GM19239 (cell line): ENCODE measurements around the gene DNAJB5.

ENCODE experiments used
- DNase-seq: peaks from one replicate; pipeline ENCODE4 v3.0.0; 2011; ENCODE audit warnings: low spot score; ENCODE audit not compliant: insufficient read length
- FAIRE-seq: peaks from 2 replicates; lab custom pipeline; 2011; peaks lifted over from hg19 to GRCh38; lab: Jason Lieb, UNC

The DNAJB5 gene

GRCh38 chr9:35042081-35042604 is 52.6 kb downstream of the DNAJB5 start:
- no peak for DNase-seq
- no peak for FAIRE-seq

DNA sequence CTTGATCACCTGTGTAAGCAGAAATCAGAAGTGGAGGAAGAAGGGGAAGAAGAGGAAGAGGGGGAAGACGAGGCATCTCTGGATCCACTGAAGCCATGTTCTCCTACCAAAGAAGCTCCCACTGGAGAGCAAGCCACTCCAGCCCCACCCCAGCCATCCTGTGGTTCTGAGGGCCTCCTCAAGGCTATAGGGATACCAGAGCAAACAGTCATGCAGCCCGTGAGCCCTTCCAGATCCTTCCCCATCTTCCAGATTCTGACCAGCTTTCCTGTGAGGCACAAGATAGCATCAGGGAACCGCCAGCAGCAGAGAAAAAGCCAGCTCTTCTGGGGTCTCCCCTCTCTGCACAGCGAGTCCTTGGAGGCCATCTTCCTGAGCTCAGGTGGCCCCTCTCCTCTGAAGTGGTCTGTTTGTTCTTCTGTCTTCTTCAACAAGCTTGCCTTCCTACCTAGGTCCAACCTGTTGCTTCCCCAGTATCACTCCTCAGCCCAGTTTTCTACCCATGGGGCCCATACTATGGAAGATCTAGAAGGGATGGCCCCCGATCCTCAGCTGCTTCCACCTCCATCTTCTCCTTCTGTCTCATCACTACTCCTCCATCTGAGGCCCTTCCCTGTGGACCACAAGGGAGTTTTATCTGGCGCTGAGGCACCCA is 53.5 kb downstream of the DNAJB5 start:
- no peak for FAIRE-seq

GRCh38 chr9:35044071-35044470 is 54.5 kb downstream of the DNAJB5 start:
- FAIRE-seq = no peak
- no peak for DNase-seq

More for the DNA sequence above, 53.5 kb downstream of the DNAJB5 start:
- DNase-seq = no peak
